NCI-H748 (cell line): ENCODE data around the gene ELF2.
A peak's percentile ranks its signal among the peaks of the same experiment; 100 is the strongest.
"Not testable (repeated sequence)": the region's sequence is repeated elsewhere in the genome, so short reads cannot be mapped to it uniquely, and the experiment has no call there.

Experiments
- DNase-seq: peaks from one replicate; lab custom pipeline; 2025; ENCODE audit not compliant: unreplicated experiment; lab: John Stamatoyannopoulos, UW

Gene ELF2

DNA sequence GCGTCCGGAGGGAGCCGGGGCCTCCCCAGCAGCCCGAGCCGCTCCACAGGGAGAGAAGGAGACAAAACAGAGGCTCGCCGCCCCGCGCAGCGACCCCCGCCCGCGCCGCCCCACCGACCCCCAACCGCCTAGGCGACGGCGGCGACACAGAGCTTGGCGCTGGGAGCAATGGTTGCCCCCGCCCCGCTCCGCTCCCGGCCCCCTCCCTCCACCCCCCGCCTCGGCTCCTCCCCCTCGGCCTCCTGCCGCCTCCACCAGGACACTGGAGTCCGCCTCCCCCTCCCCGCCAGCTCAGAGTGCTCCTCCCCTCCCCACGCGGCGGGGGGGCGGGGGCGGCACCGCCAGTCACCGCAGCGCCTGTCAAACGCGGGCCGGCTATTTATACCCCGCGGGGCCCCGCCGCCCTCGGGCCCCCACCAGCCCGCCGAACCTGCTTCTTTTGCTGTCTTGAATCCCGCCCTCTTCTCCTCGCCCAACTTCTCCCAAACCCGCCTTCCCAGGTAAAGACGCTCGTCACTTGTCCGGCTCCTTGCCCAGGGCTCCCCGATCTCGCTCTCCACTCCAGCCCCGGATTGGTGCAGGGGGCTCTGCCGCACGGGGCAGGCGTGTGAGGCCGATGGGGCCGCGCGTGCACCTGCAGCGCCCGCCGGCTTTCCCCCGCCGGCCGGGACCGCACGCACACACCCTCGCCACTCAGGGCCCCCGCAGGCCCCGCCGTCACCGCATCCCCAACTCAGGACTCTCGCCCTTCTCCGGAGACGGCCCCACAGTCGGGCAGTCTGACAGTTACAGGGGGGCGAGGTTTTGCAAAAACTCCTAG is at the start of gene ELF2:
Gene ELF2, minus strand, starts transcription at position 170 of the 820 bp plus-strand sequence. CDS start 39,517 bp downstream, outside the sequence.
- DNase-seq: peak; percentile 90

DNA sequence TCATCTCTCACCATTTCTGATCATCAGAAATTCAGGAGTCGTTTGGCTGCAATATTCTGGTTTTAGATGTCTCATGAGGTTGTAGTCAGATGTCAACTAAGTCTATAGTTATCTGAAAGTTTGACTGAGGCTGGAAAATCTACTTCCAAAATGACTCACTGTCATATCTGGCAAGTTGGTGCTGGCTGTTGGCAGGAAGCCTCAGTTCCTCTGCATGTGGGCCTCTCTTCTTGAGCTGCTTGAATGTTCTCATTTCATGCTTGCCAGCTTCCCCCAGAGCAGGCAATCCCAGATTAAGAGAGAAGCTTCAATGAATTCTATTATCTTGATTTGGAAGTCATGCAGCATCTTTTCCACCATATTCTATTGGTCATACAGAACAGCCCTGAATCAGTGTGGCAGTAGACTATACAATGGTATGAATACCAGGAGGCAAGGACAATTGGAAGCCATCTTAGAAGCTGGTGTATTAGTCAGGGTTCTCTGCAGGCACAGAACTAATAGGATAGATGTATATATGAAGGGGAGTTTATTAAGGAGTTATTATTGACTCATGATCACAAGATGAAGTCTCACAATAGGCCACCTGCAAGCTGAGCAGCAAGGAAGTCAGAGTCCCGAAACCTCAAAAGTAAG is 46.8 kb upstream of the ELF2 start:
- no peak for DNase-seq

DNA sequence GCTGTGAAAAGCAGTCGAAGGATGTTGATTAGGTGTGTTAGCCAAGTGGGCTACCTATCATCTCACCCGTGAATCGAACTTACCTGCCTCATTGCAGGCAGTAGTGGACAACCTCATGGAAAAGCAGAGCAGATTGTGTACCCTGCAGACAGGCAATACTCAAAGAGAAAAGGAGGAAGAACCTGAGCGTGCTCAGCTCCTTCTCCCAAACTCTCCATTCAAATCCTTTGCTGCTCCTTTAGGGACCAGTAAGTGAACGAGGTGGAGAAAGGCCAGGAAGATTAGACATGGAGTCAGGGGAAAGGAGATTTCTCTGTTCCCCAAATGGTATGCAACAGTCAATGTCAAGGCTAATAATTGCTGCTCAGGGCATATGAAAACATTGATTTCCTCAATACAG is 45.2 kb upstream of the ELF2 start:
- no peak for DNase-seq

DNA sequence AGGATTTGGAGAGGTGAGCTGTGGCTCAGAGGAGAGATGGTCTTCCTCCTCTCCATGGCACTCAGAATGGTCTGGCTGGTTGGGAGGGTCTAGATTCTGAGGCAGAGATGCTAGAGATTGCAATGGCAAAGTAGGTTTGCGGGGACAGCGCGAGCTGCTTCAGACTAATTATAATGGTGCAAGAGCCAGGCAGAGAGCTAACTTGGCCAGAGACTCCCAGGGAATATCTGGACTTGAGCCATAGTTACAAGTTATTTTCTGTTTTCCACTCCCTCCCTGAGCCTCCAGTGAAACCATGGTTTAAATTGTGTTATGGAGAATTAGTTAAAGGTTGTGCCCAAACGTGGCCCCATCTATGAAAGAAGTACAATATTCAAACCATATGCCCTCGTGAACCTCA is 44.7 kb upstream of the ELF2 start:
- no peak for DNase-seq

DNA sequence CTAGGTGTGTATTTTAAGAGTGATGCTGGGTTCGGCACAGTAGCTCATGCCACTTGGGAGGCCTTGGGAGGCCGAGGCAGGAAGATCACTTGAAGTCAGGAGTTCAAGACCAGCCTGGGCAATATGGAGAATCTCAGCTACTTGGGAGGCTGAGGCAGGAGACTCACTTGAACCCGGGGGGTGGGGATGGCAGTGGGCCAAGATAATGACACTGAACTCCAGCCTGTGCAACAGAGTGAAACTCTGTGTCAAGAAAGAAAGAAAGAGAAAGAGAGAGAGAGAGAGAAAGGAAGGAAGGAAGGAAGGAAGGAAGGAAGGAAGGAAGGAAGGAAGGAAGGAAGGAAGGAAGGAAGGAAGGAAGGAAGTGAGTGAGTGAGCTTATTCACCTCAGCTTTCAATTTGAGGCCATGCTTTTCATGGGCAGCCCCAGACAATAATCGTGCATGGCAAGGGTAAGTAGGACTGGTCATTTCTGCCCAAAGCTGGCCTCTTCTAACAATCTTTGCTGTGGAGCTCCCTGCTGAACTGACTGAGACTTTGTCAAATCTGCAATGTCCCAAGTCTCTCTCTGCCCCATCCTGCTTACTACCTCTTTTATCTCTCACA is 42.5 kb upstream of the ELF2 start:
- no peak for DNase-seq

DNA sequence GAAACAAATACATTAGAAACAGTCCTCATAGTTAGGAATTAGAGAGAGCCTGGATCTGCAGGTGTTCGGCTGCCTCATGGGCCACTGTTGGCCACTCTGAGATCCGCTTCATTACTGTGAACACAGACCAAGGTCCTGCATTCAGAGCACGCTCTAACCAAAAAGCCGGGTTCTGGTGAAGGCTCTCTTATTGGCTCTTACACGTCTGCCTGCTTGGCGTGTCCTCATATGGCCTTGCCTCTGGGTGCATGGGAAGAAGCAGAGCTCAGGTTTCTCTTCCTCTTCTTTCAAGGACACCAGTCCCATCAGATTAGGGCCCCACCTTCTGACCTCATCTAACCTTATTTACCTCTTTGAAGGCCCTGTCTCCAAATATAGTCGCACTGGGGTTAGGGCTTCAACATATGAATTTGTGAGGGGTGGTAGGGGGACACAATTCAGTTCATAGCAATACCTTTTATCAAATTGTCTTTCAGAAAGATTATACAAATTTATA is 37.1 kb upstream of the ELF2 start:
- DNase-seq: no peak

DNA sequence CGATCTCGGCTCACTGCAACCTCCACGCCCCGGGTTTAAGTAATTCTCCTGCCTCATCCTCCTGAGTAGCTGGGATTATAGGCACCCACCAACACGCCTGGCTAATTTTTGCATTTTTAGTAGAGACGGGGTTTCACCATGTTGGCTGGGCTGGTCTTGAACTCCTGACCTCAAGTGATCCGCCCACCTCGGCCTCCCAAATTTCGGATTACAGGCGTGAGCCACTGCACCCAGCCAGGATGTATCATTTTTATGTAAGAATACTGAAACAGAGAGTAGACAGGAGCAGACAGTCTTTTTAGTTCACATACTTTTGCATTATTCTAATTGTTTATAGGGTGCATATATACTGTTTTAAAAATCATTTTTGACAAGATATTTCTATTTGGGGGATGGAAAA is 36.6 kb upstream of the ELF2 start:
- not testable (repeated sequence) for DNase-seq

DNA sequence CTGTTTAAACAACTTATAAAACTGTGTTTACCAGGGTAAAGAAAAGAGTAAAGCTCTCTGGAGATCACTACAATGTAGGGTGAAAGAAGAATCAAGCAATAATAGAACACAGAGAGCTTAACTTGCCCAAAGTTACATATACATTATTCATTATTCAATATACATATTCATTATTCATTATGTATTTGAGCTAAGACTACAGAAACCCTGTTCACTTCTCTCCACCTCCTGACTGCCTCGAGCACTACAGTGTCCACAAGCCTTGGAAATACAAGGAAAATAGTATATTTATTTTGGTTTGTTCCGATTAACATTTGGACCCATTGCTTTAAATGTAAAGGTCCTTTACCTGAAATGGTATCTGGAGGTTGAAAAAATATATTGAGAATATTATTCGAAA is 35.9 kb upstream of the ELF2 start:
- no peak for DNase-seq

DNA sequence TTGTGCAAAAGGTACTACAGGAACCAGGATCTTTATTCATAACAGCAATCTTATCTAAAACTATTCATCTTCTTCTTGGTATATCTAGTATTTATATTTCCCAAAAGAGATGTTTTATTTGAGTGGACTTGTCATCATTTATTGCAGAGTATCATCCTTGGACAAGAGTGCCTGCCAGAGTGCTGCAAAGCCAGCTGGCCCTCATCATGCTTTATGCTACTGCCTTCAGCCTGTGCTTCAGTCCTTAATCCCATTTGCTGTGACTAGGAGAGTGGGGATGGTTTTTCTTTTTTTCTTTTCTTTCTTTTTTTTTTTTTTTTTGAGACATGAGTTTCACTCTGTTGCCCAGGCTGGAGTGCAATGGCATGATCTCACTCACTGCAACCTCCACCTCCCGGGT is 33.5 kb upstream of the ELF2 start:
- no peak for DNase-seq

DNA sequence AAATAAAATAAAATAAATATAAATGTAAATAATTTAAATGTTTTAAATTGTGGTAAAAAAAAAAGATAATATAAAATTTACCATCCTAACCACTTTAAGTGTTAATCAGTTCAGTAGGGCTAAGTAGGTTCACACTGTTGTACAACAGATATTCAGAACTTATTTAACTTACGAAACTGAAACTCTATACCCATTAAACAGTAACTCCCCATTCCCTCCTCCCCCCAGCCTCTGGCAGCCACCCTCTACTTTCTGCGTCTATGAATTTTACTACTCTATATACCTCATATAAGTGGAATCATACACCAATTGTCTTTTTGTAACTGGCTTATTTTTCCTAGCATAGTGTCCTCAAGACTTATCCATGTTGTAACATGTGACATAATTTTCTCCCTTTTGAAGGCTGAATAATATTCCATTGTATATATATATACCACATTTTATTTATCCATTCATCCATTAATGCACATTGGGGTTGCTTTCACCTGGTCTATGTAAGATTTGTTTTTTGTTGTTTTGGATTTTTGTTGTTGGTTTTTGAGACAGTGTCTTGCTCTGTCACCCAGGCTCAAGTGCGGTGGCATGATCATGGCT is 32.5 kb upstream of the ELF2 start:
- no peak for DNase-seq

DNA sequence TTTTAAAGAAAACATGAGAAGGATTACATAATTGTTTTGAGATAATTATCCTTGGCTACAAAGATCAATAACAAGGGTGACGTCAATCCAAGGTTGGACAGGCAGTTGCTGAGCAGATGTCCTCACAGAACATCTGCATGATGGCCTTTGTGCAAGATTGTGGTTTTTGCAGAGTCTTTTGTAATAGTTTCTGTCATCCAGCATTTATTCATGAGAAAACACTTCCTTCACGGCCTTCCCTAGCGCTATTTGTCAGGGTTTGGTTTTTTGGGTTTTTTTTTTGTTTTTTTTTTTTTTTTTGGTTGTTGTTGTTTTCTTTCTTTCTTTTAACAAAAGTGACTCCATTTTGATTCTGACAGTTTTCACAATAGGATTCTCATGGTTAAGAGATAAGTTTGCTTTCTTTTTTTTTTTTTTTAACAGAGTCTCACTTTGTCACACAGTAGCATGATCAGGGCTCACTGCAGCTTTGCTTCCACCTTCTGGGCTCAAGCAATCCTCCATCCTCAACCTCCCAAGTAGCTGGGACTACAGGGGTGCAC is 31.5 kb upstream of the ELF2 start:
- peak; percentile 38 for DNase-seq

DNA sequence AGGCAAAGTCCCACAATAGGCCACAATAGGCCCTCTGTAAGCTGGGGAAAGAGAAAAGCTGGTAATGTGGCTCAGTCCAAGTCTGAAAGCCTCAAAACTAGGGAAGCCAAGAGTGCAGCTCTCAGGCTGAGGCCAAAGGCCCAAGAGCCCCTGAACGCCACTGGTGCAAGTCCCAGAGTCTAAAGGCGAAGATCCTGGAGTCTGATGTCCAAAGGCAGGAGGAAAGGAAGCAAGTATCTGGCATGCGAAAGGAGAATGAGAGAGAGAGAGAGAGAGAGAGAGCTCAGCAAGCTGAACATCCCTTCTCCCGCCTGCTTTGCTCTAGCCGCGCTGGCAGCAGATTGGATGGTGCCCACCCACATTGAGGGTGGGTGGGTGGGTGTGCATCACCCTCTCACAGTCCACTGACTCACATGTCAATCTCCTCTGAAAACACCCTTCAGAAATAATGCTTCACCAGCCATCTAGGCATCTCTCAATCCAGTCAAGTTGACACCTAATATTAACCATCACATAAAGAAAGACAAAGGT is 30.9 kb upstream of the ELF2 start:
- no peak for DNase-seq

DNA sequence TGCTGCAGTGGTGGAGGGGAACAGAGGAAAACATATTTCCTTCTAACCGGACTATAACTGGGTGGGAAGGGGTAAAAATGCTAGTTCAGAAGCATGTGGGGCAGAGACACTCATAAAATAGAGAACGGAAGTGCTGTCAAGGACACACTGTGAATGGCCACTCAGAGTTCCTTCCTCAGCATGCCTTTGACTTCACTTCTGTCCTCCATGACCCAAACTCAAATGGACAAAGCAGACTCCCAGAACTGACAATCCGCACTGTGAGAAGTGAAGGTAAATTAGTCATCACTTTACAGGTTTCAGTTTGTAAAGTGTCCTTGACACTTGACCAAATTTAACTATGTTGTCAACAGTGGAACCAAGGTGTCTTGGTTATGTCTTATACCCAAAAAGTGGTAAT is 30.2 kb upstream of the ELF2 start:
- no peak for DNase-seq

DNA sequence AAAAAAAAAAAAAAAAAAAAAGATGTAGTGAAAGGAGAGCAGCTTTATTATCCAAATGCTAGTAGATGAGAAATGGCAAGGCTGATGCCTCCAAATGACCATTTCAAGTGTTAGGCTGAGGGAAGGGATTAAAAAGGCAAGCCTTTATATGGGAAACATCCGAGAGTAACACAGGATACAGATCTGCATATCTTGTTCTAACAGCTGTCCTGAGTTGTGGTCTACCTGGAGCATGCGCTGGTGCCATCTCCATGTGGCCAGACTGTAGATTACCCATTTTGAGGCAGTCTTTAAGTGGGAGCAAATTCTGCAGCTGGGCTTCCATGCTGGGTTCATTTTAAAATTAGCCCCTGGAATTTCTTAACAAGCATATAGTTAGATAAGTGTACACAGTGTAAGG is 26.0 kb upstream of the ELF2 start:
- no peak for DNase-seq

DNA sequence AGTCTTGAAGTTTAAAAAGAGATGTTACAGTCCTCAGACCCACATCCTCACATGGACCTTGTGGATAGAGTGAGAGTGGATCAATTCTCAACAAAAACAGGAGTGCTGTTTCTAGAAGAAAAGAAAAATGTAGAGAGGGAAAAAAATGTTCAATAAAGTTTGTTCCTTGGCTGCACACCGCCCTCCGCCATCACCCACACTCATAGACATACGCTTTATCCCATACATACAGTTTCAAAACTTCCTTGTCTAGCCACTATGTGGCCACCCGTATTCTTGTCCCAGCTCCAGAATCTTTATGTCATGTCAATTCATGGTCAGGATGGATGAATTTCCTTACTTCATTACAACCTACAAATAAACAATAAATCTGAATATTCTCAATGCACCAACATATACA is 23.5 kb upstream of the ELF2 start:
- no peak for DNase-seq

DNA sequence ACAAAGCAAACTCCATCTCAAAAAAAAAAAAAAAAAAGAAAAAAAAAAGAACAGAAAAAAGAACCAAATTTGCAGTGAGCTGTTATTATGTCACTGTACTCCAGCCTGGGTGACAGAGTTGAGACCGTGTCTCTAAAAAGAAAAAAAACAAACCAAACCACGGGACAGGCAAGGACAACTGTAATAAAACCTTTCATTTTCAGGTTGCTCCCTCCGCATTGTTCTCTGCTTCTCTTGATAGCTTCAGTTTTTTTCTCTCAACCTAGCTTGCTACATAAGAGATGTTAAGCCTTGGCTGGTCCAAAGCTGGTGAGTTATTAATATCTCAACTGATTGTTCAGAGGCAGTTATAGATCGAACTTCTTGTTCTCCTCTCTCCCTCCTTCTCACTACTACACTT is 23.1 kb upstream of the ELF2 start:
- no peak for DNase-seq

DNA sequence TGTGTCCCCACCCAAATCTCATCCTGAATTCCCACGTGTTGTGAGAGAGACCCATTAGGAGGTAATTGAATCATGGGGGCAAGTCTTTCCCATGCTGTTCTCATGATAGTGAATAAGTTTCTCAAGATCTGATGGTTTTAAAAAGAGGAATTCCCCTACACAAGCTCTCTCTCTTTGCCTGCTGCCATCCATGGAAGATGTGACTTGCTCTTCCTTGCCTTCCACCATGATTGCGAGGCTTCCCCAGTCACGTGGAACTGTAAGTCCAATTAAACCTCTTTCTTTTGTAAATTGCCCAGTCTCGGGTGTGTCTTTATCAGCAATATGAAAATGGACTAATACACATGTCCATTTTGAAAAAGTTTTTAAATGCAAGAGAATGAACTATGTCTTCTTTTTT is 20.2 kb upstream of the ELF2 start:
- not testable (repeated sequence) for DNase-seq

DNA sequence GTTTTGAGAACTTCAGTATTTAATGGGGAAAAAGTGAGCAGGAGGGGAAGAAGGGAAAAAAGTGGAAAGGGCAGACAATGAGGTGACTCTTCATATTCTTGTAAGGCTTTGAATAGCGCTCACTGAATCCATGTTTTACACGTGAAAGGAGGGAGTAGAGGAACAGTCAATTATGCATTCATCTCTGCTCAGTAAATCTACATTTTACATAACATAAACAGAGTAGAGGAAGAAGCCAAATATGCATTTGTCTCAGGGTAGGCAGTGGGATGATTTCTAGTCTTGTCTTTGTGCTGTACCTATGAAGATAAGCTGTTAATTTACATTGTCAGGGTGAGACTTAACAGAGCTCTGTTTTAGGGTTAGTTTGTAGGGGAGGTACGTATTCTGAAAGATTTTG is 19.4 kb upstream of the ELF2 start:
- DNase-seq: no peak

DNA sequence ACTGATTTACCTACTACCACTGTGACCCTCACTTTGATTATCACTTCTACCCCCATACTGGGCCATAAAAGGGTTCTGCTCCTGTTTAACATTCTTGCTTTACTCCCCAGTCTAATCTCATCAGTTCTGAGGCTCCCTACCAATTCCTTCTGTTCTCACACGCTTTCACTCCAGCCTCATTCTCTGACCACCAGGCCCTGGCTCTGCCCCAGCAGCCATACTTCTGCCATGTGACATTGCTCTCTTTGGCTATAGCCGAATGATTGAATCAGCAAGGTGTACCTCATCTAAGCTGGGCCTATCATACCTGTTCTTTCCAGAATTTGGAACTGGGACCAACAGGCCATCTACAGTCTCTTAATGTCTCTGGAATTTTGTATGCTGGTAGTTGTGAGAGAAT is 14.4 kb upstream of the ELF2 start:
- no peak for DNase-seq

DNA sequence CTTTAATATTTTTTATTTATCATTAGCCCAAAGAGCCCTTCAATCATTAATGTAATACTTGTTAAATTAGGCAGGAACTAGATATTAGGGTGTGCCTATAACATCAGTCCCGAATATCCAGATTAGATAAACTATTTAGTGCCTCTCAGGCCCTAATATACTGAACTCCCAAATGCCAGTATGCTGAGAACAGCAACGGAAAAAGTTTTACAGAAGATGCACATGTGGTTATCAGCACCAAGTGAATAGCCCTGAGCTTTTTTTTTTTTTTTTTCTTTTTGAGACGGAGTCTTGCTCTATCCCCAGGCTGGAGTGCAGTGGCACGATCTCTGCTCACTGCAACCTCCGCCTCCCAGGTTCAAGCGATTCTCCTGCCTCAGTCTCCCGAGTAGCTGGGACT is 13.0 kb upstream of the ELF2 start:
- no peak for DNase-seq

DNA sequence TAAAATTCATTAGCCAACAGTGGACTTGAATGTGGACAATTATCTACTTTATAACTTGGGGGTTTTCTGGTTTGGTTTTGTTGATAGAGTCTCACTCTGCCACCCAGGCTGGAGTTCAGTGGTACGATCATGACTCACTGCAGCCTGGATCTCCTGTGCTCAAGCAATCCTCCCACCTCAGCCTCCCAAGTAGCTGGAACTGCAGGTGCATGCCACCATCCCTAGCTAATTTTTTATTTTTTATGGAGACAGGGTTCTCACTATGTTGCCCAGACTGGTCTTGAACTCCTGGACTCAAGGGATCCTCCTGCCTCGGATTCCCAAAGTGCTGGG is 12.4 kb upstream of the ELF2 start:
- no peak for DNase-seq
